GM10266 (cell line): ENCODE data around the gene GALNT17.

Experiments used
- DNase-seq: peaks from one replicate; pipeline ENCODE4 v3.0.0; 2012; ENCODE audit errors: extremely low spot score
- CTCF ChIP-seq: IDR thresholded peaks from 2 replicates; pipeline ENCODE4 v1.5.1; 2012; ENCODE audit warnings: mild to moderate bottlenecking, low read depth; ENCODE audit not compliant: control insufficient read depth, insufficient read depth; ENCODE audit errors: missing control alignments

Gene GALNT17

GRCh38 chr7:71278257-71278656 lies 146.3 kb downstream of the GALNT17 start:
- no peak for DNase-seq
- no peak for TF ChIP-seq CTCF

- TF ChIP-seq CTCF: no peak
- no peak for DNase-seq
These were observed 149.3 kb downstream of the GALNT17 start for GRCh38 chr7:71281261-71281660.

- TF ChIP-seq CTCF: no peak
- DNase-seq: no peak
These were observed 151.9 kb downstream of the GALNT17 start for GRCh38 chr7:71283802-71284201.

- no peak for DNase-seq
- TF ChIP-seq CTCF: no peak
These were observed 153.7 kb downstream of the GALNT17 start for GRCh38 chr7:71285571-71286145.

GRCh38 chr7:71286336-71286735 lies 154.4 kb downstream of the GALNT17 start:
- TF ChIP-seq CTCF: no peak

GRCh38 chr7:71286924-71287323 lies 155.0 kb downstream of the GALNT17 start:
- DNase-seq: no peak

More at GRCh38 chr7:71286336-71286735, 154.4 kb downstream of the GALNT17 start:
- DNase-seq: no peak

GRCh38 chr7:71290452-71290851 lies 158.5 kb downstream of the GALNT17 start:
- TF ChIP-seq CTCF: no peak
- DNase-seq: no peak

More at GRCh38 chr7:71286924-71287323, 155.0 kb downstream of the GALNT17 start:
- TF ChIP-seq CTCF: no peak
